DMS153 treated with DMSO at 0.1 percent for 48 hours (cell line): Measurements from ENCODE around the gene PACS1.
A peak's percentile ranks its signal among the peaks of the same experiment; 100 is the strongest.
"Not testable (repeated sequence)": the region's sequence is repeated elsewhere in the genome, so short reads cannot be mapped to it uniquely, and the experiment has no call there.

ENCODE experiments used
- DNase-seq: peaks from one replicate; lab custom pipeline; 2025; ENCODE audit not compliant: unreplicated experiment; lab: John Stamatoyannopoulos, UW

PACS1 gene

GRCh38 chr11:66072518-66072917 lies 2.4 kb downstream of the PACS1 start:
- no peak for DNase-seq

- no peak for DNase-seq
Observed at GRCh38 chr11:66073669-66074068, 3.6 kb downstream of the PACS1 start.

GRCh38 chr11:66075273-66075672 lies 5.2 kb downstream of the PACS1 start:
- DNase-seq, result no peak

- DNase-seq, result no peak
Observed at GRCh38 chr11:66076561-66076960, 6.5 kb downstream of the PACS1 start.

GRCh38 chr11:66077927-66078326 lies 7.9 kb downstream of the PACS1 start:
- DNase-seq, result no peak

GRCh38 chr11:66078949-66079348 lies 8.9 kb downstream of the PACS1 start:
- not testable (repeated sequence) for DNase-seq

GRCh38 chr11:66080055-66080817 lies 10.2 kb downstream of the PACS1 start:
- no peak for DNase-seq

- peak; percentile 71 for DNase-seq
Observed at GRCh38 chr11:66081505-66081904, 11.4 kb downstream of the PACS1 start.

GRCh38 chr11:66082946-66083698 lies 13.1 kb downstream of the PACS1 start:
- peak; percentile 76 for DNase-seq

GRCh38 chr11:66083767-66084166 lies 13.7 kb downstream of the PACS1 start:
- no peak for DNase-seq

GRCh38 chr11:66084821-66085475 lies 14.9 kb downstream of the PACS1 start:
- no peak for DNase-seq

GRCh38 chr11:66087148-66087908 lies 17.3 kb downstream of the PACS1 start:
- DNase-seq, result no peak

- DNase-seq, result no peak
Observed at GRCh38 chr11:66089067-66089466, 19.0 kb downstream of the PACS1 start.

- DNase-seq, result no peak
Observed at GRCh38 chr11:66090288-66090687, 20.2 kb downstream of the PACS1 start.

GRCh38 chr11:66092125-66092524 lies 22.1 kb downstream of the PACS1 start:
- not testable (repeated sequence) for DNase-seq

GRCh38 chr11:66099746-66100145 lies 29.7 kb downstream of the PACS1 start:
- not testable (repeated sequence) for DNase-seq

GRCh38 chr11:66100272-66101065 lies 30.4 kb downstream of the PACS1 start:
- peak; percentile 76 for DNase-seq

GRCh38 chr11:66101066-66101464 lies 31.0 kb downstream of the PACS1 start:
- no peak for DNase-seq

GRCh38 chr11:66104057-66104638 lies 34.1 kb downstream of the PACS1 start:
- DNase-seq, result no peak
